ENCODE results near the gene MED26.

- TF ChIP-seq CTCF (IDR thresholded peaks at IDR 0.05) = no peak
- TF ChIP-seq POLR2A (IDR thresholded peaks at IDR 0.05) = no peak
- no peak for TF ChIP-seq EP300 (IDR thresholded peaks at IDR 0.05)
- no peak for TF ChIP-seq POLR2AphosphoS5 (IDR thresholded peaks at IDR 0.05)
Observed at GRCh38 chr19:16641695-16642094, 13.7 kb upstream of the MED26 start.
